ENCODE data around the gene GRK2.
A peak's percentile ranks its signal among the peaks of the same experiment; 100 is the strongest.
"Not testable (repeated sequence)": the region's sequence is repeated elsewhere in the genome, so short reads cannot be mapped to it uniquely, and the experiment has no call there.

Gene GRK2

DNA sequence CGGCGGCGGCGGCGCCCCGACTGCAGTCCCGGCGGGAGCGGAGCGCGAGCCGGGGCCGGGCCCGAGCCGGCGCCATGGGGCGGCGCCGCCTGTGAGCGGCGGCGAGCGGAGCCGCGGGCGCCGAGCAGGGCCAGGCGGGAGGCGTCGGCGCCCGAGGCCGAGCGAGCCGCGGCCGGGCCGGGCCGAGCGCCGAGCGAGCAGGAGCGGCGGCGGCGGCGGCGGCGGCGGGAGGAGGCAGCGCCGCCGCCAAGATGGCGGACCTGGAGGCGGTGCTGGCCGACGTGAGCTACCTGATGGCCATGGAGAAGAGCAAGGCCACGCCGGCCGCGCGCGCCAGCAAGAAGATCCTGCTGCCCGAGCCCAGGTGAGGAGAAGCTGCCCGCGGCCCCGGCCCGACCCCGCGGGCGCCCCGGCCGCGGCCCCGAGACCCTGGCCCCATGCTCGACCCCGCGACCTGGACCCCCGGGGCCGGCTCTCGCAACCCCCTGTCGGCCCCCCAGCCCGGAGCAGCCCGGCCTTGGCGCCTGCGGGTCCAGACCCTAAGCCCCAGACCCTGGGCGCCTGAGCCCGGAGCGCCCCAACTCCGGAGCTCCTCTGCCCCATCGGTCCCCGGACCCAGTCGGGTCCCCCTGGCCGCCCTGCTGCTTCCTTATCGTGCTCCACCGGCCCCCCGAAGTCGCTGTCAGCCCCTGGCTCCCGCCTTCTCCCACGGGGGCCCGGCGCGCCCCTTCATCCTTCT is at the start of gene GRK2:
TSS of gene GRK2 (plus strand) at position 25 of the 739 bp plus-strand sequence. CDS start at position 252, 227 bp downstream.
- no peak for DNase-seq

DNA sequence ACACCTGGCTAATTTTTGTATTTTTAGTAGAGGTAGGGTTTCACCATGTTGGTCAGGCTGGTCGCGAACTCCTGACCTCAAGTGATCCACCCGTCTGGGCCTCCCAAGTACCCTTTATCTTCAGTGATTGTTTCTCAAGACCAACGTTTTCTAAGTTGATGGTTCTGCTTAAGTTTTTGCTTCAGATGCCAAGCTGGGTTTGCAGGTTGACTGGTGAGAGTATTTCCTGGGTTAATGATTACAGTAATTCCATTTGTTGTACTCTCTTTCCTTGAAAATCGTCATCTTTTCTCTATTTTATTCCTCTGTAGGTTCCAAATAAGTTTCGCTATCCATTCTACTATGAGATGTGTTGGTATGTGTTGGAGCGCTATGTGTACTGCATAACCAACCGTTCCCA is 38.5 kb upstream of the GRK2 start:
- no peak for DNase-seq

DNA sequence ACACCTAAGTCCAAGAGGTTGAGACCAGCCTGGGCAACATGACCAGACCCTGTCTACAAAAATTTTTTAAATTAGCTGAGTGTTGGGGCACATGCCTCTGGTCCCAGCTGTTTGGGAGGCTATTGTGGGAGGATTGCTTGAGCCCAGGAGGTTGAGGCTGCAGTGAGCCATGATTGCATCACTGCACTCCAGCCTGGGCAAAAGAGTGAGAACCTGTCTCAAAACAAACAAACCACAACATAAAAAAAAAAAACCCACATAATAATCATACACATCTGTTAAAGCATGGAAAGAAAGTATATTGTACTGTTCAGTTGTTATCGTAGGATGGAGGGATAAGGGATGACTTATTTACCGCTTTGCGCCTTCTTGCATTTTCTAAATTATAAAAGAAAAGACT is 35.9 kb upstream of the GRK2 start:
- DNase-seq: no peak

DNA sequence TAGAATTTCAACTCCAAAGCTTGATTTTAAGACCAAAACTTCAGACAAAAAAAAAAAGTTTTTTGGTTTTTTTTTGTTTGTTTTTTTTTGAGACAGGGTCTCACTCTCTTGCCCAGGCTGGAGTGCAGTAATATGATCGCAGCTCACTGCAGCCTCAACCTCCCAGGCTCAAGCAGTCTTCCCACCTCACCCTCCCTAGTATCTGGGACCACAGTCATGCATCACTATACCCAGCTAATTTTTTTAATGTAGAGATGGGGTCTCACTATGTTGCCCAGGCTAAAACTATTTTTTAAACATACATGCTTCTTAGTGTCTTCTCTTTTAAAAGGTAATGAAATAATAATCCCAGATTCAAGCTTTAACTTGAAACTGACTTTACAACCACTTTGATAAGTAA is 35.4 kb upstream of the GRK2 start:
- DNase-seq: no peak

DNA sequence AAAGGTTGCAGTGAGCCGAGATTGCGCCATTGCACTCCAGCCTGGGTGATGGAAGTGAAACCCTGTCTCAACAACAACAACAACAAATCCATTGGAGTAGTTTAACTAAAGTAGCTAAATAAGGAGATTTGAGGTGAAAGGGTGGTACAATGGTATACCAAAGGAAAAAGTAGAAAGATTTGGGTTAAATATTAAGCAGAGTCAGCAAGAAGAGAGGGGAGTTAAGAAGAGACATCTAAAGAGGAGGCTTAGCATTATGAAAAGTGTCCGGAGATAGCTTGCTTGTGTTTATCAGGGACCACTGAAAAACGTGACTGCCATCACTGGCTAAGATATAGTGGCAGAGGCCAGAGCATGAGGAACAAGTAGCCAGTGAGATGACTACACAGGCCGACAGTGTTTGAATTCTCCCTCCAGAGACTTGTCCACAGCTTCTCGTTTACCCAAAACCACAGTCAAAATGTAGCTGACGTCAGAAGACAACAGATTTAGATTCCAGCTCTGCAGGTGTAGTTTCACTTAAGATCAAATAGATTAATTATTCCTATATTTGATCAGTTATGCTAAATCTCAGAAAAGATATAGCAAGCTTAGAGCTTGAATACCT is 32.6 kb upstream of the GRK2 start:
- DNase-seq: no peak

DNA sequence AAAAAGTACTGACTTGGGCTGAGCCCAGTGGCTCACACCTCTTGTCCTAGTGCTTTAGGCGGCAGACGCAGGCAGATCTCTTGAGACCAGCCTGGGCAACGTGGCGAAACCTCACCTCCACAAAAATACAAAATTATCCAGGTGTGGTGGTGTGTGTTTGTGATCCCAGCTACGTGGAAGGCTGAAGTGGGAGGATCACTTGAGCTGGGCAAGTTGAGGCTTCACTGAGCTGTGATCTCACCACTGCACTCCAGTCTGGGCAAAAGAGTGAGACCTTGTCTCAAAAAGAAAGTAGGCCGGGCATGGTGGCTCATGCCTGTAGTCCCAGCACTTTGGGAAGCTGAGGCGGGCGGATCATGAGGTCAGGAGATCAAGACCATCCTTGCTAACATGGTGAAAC is 31.7 kb upstream of the GRK2 start:
- DNase-seq: not testable (repeated sequence)

DNA sequence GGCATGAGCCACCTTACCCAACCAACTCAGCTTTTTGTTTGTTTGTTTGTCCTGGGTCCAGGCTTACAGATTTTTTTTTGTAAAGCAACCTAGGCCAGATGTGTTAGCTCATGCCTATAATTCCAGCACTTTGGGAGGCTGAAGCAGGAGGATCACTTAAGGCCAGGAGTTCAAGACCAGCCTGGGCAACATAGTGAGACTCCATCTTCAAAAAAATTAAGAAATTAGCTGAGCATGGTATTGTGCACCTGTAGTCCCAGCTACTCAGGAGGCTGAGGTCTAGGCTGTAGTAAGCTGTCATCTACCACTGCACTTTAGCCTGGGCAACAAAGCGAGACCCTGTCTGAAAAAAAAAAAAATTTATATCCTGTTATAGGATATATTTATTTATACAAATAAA is 28.7 kb upstream of the GRK2 start:
- DNase-seq: no peak

DNA sequence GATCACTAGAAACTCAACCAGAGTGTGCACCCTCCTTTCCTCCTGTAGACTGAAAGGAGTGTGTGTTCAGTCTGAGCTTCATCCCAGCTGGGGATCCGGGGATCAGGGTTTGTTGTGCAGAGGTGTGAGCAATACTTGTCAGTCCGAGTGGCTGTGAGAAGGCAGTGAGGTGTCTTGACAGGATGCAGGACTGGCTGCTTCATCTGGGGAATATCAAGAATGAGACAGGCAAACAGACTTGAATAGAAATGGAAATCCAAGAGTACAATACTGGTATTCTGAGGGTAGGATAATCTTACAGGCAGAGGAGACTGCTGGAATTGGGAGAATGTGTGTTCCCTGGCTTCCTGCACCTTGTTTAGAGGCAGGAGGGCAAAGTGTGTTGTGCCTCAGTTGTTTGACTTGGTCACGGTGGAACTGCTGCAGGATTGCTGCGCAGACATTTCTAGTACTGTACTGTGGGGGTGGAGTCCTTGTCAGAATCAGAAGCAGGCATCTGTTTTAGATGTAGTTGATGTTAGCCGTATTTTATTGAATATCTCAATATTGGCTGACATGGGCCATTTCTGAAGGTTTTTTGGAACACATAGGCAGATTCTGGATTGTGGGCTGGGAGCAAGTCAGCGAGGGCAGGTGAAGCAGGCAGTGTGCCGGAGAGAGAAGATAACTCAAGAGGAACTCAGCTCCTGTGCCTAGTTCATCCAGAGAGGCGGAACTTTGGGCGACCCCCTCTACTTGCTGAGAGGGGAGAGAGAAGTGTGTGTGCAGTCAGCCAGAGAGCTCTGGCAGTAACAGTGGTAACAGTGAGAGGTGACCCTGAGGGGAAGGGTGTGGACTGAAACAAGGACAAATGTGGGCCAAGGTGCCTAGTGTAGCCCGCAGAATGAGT is 27.1 kb upstream of the GRK2 start:
- no peak for DNase-seq

DNA sequence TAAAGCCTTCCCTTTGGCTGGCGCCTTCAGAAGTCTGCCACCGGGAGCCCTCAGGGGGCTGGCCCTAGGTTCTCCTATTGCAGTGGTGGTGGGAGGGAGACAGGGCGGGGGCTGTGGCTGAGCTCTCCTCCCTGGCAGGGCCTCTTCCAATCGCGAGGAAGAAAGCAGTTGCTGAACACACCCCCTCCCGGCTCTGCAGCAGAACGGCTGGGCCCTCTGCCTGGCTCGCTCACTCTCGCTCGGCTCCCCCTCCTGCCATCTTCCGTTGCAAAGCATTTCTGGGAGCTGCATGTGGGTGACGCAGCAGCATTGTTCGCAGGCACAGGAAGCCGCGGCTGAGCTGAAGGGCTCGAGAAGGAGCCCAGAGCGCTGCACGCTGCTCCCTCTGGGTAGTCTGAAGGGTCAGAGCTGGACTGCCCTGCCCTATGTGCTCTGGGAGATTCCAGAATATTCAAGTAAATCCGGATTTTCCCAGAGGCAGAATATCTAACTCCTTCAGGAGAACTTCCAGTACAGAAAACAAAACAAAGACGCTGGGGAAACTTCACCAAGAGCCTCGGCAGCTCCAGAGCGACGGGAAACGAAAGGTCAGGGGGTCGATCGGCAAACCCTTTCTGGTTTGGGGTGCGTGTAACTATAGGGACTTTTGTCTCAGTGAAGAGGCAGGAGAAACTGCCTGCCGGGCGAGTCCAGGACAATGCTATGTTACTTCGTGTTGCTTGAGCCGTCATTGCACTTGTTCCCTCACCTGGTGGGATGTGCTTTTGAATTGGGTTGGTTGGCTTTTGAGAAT is 26.3 kb upstream of the GRK2 start:
- DNase-seq: peak; percentile 95

DNA sequence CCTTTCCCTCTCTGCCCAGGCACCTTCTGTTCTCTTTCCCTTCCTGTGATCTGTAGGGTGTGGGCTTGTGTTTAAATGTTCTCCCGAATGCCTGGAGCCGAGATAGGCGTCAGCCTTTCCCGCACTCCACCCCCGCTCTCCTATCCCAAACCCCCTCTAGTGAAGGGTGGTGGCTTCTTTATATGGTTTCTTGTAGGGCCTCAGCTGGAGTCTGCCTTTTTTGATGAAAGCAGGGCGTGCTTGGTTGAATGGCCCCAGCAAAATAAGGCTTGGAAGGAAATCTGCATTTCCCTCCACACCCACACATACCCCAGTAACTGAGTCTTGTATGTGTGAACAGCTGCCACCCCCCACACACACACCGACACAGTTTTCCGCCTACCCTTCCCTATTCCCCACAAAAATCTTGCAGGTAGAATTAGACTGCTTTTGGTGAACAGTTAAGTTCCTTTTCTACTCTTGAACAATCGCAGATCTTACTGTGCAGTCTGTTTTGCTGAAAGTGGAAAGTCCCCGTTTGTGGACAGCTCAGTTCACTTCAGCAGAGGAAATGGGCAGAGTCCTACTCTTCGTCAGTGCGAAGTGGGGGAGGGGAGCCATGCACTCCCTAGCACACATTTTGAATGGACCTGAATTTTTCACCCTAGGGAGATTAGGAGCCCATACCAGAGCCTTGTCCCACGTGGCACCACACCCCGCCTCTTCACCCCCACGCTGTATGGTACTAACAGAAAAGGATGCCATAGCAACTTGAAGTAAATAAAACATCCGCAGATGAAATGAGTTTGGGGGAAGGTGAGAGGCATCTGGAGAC is 25.5 kb upstream of the GRK2 start:
- DNase-seq: peak; percentile 13

DNA sequence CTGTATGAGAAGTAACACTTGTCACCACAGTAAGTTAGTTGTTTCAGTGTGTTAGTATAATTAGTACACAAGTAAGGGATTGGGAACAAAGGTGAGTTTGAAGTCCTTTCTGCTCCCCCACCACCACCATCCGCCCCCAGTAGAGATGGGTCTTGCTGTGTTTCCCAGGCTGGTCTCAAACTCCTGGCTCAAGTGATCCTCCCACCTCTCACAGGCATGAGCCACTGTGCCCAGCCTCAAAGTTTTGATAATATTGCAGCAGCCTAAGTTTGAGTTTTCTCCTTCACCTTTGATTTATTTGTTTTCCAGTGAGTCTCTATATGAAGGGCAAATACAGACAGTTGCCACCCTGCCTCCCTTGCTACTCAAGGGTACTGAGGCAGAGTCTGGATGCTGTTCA is 23.7 kb upstream of the GRK2 start:
- no peak for DNase-seq

DNA sequence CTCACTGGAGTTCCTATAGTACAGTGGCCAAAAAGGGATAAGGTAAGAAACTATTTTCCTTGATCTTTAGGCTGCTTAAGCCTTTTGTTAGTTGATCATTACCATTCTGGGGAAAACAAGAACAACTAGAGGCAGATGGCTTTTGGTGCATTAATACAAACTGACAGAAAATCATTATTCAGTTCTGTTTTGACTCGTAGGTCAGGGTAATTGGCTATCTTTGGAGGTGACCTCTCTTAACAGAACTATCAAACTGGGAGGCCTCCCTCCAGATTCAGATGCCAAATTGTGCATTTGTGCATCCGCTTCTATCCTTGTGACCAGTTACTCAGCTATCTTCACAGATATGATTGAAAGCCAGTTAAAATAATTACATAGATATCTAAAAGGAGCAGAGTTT is 23.2 kb upstream of the GRK2 start:
- no peak for DNase-seq

DNA sequence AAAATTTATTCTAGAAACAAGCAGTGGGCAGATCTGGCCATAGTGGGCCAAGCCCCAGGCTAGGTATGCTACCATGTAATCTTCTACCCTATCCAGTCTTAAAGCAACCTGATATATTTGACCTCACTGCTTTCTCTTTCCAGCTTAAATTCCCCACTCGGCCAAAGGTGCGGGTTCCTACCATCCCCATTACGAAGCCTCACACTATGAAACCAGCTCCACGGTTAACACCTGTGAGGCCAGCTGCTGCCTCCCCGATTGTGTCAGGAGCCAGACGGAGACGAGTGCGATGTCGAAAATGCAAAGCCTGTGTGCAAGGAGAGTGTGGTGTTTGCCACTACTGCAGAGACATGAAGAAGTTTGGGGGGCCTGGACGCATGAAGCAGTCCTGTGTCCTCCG is 21.2 kb upstream of the GRK2 start:
- DNase-seq: no peak

DNA sequence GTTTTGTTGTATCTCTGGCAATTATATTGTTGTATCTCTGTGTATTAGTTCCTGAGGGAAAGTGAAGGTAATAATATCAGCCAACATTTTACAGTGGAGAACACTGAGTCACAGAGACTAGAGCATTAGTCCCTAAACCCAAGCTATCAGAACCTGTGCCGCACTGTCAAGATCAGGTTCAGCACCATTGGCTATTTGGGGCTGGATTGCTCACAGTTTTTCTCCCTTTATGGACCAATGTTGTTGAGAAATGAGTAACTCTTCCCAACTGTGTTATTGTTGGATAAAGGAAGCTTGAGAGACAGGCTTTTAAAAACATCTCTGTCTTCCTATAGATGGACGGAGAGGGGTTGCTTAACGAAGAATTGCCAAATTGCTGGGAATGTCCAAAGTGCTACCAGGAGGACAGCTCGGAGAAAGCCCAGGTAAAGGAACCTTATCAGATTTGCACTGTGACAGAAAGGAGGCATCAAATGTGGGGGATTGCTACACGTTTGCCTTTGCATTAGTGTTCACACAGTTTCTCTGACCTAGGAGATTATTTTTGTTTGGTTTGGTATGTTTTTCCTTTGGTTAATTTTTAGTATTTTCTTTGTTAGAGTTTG is 18.2 kb upstream of the GRK2 start:
- DNase-seq: no peak

DNA sequence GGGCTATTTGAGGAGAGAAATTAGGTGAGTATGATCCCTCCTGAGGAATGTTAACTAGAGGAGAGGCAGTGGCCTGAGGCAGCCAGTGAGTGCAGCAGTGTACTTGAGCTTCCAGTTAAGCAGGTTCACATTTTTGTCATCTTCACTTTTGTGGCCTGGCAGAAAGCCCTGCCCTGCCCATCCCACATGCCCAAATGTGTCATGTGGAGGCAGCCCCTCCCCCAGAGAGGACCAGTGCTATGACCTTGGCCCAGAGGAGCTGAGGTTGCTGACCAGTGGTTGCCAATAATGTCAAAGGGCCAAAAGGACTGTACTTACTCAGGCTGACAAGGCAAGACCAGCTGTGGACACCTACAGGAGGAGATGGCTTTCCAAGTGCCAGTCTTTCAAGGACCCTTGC is 17.6 kb upstream of the GRK2 start:
- no peak for DNase-seq

DNA sequence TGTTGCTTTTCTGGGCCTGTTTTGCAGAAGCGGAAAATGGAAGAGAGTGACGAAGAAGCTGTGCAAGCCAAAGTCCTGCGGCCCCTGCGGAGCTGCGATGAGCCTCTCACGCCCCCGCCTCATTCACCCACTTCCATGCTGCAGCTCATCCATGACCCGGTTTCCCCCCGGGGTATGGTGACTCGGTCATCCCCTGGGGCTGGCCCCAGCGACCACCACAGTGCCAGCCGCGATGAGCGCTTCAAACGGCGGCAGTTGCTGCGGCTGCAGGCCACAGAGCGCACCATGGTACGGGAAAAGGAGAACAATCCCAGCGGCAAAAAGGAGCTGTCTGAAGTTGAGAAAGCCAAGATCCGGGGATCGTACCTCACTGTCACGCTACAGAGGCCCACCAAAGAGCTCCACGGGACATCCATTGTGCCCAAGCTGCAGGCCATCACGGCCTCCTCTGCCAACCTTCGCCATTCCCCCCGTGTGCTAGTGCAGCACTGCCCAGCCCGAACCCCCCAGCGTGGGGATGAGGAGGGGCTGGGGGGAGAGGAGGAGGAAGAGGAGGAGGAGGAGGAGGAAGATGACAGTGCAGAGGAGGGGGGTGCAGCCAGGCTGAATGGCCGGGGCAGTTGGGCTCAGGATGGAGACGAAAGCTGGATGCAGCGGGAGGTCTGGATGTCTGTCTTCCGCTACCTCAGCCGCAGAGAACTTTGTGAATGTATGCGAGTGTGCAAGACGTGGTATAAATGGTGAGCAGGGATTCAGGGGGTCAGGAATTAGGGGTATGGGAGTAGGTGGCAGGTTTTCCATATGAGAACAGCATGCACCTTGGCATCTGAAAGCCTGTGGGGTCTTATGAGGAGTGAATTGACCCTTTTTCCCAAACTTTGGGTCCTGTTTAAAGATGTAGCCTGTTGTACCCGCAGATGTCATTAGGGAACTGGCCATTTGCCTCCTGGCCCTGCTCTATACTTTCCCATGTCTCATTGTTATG is 15.9 kb upstream of the GRK2 start:
- no peak for DNase-seq

DNA sequence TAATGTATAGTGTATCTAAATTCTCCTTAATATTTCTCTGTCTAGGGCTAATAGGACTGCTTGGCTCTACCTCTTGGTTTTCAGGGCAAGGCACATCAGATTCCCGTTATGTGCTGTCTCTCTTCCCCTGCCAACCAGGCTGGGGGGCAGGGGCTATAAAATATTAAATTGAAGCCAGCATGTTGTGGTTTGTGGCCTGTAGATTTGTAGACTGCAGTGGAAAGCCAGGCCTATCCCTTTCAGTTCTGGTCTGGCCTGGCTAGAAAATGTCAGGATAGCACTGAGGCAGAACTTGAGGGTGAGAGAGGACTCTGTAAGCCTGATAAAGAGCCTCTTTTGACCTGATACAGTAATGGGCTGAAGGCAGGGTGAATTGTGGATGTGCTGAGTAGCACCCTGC is 14.4 kb upstream of the GRK2 start:
- DNase-seq: no peak

DNA sequence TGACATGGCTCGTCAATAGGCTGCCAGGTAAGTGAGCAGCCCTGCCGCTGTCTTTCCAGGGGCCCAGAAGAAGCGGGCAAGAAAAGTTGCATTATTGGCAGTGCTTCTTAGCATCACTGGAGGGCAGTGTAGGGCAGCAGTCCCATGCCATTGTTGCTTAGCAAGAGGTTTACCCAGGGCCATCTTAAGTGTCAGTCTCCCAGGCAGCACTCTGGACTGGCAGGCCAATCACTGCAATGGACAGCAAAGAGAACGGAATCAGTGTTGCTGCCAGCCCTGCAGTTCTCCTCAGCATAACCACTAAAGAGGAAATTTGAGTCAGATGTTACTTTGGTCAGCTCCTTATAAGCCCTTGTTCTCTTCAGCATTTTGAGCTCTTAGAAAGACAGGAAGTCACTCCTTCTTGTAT is 13.4 kb upstream of the GRK2 start:
- no peak for DNase-seq

DNA sequence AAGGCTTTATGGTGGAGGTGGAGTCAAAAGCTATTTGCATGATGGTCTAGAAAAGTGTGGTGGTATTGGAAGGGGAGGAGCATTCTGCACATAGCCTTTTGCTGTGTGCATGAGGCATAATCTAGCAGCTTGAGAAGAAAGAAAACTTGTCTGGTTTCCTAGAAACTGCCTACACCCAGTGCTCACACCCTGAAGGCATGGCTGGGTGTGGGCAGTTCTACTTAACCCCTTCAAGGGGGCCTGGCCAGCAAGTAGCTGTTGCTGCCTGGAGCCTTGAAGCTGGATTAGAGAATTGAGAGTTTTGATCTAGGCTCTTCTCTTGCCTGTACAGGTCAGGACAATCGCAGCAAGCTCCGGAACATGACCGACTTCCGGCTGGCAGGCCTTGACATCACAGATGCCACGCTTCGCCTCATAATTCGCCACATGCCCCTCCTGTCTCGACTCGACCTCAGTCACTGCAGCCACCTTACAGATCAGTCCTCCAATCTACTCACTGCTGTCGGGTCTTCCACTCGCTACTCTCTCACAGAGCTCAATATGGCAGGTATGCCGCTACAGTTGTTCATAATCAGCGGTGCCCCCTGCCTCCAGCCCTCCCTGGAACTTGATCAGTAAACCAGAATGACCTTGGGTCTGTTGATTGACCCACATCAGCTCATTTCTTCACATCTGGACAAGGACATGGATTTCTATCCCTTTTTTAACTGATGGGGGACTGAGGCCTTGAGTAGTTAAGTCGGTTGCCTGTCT is 12.2 kb upstream of the GRK2 start:
- no peak for DNase-seq

DNA sequence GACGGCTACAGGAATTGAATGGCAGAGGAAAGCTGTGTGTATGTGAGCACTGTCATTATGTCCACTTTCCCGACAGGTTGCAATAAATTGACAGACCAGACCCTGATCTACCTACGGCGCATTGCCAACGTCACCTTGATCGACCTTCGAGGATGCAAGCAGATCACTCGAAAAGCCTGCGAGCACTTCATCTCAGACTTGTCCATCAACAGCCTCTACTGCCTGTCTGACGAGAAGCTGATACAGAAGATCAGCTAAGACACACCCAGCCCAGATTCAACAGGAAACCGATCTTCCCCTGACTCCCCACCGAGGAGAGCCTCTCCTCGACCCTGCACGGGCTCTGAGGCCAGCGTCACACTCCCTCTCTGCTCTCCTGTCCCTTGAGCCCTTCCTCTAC is 11.5 kb upstream of the GRK2 start:
- no peak for DNase-seq

Measured in DMS 273 treated with DMSO at 0.1 percent for 48 hours (cell line).